ENCODE measurements around the gene DTNBP1. TPM values are rescaled to one million over a fixed set of nuclear protein-coding genes. Genes with fewer than 3 reads are reported as not detected.

The DTNBP1 gene
- total RNA-seq, 4 donors from 2014 or later: 5.2 to 14.7 (median 7.5) TPM

DNA sequence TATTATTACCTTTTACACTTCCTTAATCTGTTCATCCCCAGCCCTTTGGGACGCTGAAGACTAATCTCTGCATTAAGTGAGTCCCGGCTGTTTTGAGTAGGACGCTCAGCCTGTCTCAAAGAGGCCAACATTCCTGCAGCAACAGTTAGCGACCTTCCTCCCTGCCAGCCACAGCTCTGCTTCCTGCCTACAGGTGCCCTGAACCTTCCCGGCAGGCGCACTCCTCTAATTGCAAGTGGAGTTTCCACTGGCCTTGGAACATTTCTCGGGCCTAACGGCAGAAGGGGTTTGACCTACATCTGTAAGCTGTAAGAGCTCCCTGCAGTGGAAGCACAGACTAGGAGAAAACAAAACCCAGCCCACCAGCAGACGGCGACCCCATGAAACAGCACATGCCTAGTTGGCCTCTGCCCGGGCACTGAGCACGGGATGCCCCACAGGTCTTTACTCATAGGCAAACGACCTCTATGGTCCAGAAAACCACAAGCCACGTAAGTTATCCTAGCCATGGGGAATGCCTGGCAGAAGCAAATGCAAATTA is 137.9 kb downstream of the DTNBP1 start:
- Histone ChIP-seq H3K36me3 (peaks cover 0 to 90% (median 12%) of the 10 kb centered on the region in 3 donors), H3K4me1 (peaks cover 0 to 10% (median 8%) of the 10 kb centered on the region in 3 donors), H3K4me3 (no peak overlapping the region), H3K9me3 (no peaks in the 10 kb centered on the region), H3K27me3 (no peaks in the 10 kb centered on the region), H3K27ac (no peak overlapping the region)
- WGBS, 2 donors: 93 to 94% methylated on average over 12 to 13 of the region's 14 CpGs
- intact Hi-C loops (cut with DNase I): no loop called here
- no peak for DNase-seq
- TF ChIP-seq, protein P1, sequence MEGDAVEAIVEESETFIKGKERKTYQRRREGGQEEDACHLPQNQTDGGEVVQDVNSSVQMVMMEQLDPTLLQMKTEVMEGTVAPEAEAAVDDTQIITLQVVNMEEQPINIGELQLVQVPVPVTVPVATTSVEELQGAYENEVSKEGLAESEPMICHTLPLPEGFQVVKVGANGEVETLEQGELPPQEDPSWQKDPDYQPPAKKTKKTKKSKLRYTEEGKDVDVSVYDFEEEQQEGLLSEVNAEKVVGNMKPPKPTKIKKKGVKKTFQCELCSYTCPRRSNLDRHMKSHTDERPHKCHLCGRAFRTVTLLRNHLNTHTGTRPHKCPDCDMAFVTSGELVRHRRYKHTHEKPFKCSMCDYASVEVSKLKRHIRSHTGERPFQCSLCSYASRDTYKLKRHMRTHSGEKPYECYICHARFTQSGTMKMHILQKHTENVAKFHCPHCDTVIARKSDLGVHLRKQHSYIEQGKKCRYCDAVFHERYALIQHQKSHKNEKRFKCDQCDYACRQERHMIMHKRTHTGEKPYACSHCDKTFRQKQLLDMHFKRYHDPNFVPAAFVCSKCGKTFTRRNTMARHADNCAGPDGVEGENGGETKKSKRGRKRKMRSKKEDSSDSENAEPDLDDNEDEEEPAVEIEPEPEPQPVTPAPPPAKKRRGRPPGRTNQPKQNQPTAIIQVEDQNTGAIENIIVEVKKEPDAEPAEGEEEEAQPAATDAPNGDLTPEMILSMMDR (IDR thresholded peaks at IDR 0.05): no peak
- TF ChIP-seq POLR2A (IDR thresholded peaks at IDR 0.05): no peak

DNA sequence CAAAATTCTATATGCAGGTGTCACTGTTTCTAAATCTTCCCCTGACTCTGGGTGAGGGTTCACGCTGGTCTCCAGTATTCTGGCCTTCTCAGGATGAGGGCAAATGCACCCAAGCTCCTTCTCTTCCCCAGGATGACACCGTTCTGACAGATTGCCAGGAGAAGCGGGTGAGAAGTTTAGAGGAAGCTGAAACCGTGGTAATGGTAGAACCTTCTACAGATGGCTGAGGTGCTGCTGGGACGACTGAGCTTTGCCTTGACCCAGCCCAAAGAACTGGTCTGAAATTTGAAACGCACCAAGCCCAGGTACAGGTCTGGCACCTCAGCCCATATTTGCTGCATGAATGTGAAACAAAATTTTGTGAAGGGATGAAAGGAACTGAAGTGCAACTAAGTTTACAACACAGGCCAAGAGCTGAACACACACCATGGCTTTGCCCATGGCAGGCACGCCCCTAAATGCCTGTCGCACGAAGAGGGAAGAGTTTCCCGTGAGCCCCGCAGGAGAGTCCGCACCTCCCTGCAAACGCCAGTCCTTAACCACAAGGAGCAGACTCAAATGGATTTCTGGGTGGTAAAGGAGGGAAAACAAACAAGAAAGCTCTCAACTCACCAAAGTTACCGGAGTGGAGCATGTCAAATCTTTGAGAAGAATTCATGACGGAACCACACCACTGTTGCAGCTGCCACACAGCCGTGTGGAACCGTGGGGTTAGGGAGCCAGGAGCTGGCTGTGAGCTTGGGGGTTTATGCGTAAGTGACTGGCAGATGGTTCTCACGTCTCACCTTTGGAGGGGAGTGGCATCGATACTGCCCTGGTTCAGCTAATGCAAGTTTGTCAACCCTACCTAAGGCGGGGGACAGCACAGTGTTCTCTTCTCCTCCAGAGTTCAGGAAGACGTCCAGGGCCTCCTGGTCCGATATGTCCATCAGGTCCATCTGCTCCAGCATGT is 138.9 kb downstream of the DTNBP1 start:
- intact Hi-C loops (cut with DNase I): no loop called here
- no peak overlapping the region for H3K4me3 ChIP-seq
- no peaks in the 10 kb centered on the region for H3K9me3 ChIP-seq
- TF ChIP-seq, protein P1 (IDR thresholded peaks at IDR 0.05): no peak
- peaks cover 0 to 10% (median 8%) of the 10 kb centered on the region in 3 donors for H3K4me1 ChIP-seq
- no peak for DNase-seq
- WGBS, 2 donors: 92 to 95% methylated on average over 21 to 23 of the region's 23 CpGs
- H3K27me3 ChIP-seq: no peaks in the 10 kb centered on the region
- H3K36me3 ChIP-seq: peaks cover 0 to 90% (median 13%) of the 10 kb centered on the region in 3 donors
- no peak overlapping the region for H3K27ac ChIP-seq

DNA sequence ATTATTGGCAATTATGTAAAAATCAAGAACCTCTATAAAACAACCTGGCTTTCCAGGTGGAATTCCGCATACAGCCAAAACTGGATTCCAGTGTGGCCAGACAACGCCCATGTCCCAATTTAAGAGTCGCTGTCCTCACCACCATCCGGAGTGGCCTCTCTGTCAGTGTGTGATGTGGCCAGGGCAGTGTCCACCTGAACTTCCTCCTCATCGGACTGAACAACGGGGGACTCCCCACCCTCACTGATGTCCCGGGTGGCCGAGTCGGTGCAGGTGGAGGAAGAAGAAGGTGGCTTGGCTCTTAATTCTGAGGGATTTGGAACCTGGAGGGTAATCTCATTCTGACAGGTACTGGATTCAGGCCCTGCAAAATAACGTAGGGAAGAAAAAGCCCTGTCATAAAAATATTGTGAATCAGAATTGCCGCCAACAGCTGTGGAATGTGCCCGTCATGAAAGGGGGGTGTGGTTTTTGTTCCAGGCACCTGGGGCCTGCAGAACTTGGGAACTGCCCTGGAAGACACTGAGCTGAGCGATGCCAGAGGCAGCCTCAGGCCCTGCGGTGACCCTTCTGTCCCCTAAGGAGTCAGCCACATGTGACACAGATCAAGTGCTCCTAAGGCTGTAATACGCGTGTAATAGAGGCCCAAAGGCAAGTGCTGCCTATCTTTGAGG is 139.8 kb downstream of the DTNBP1 start:
- H3K4me3 ChIP-seq: no peak overlapping the region
- H3K4me1 ChIP-seq: peaks cover 0 to 10% (median 8%) of the 10 kb centered on the region in 3 donors
- peak overlapping the region in 1 of 4 donors; percentile 65 for H3K27ac ChIP-seq
- intact Hi-C loops (cut with DNase I): no loop called here
- no peaks in the 10 kb centered on the region for H3K27me3 ChIP-seq
- TF ChIP-seq POLR2A (IDR thresholded peaks at IDR 0.05): no peak
- TF ChIP-seq, protein P1 (IDR thresholded peaks at IDR 0.05): no peak
- peaks cover 0 to 90% (median 21%) of the 10 kb centered on the region in 3 donors for H3K36me3 ChIP-seq
- DNase-seq: no peak
- no peaks in the 10 kb centered on the region for H3K9me3 ChIP-seq
- 88 to 93% methylated on average over 11 to 13 of the region's 16 CpGs for WGBS, 2 donors

DNA sequence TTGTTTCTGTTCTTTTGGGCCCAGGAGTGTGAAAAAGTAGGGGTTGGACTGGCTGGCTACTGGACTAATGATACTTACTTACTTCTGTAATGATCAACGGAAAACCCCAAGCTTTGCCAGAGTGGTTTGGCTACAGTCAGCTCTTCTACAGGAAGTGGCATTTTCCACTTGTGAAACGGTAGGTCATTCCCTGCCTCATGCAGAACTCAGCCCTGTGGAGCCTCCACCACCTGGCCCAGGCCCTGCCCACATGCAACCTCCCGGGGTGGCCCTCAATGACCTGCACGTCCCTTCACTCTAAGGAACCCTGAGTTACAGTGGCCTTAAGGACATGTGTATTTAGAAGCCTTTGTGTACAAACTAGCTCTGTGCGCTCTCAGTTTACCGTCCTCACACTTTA is 140.4 kb downstream of the DTNBP1 start:
- no peak for TF ChIP-seq POLR2A (IDR thresholded peaks at IDR 0.05)
- TF ChIP-seq, protein P1 (IDR thresholded peaks at IDR 0.05): no peak
- intact Hi-C loops (cut with DNase I): no loop called here
- no peak for DNase-seq
- H3K27ac ChIP-seq: peak overlapping the region in 3 of 4 donors; percentile 18 to 65 (median 25)
- no peaks in the 10 kb centered on the region for H3K27me3 ChIP-seq
- H3K36me3 ChIP-seq: peaks cover 5 to 90% (median 26%) of the 10 kb centered on the region in 3 donors
- H3K9me3 ChIP-seq: no peaks in the 10 kb centered on the region
- WGBS, 2 donors: 57 to 100% methylated on average over 4 to 6 of the region's 6 CpGs
- peaks cover 0 to 10% (median 8%) of the 10 kb centered on the region in 3 donors for H3K4me1 ChIP-seq
- no peak overlapping the region for H3K4me3 ChIP-seq

All from esophagus squamous epithelium (tissue), 5 donors.